GM19395 (cell line): ENCODE data around the gene TEX29.

Experiments
- ATAC-seq: cut with Tn5 transposase; IDR thresholded peaks from one replicate; pipeline ENCODE4 v1.9.1; 2021; ENCODE audit warnings: mild to moderate bottlenecking, moderate library complexity; ENCODE audit not compliant: unreplicated experiment

The TEX29 gene

DNA sequence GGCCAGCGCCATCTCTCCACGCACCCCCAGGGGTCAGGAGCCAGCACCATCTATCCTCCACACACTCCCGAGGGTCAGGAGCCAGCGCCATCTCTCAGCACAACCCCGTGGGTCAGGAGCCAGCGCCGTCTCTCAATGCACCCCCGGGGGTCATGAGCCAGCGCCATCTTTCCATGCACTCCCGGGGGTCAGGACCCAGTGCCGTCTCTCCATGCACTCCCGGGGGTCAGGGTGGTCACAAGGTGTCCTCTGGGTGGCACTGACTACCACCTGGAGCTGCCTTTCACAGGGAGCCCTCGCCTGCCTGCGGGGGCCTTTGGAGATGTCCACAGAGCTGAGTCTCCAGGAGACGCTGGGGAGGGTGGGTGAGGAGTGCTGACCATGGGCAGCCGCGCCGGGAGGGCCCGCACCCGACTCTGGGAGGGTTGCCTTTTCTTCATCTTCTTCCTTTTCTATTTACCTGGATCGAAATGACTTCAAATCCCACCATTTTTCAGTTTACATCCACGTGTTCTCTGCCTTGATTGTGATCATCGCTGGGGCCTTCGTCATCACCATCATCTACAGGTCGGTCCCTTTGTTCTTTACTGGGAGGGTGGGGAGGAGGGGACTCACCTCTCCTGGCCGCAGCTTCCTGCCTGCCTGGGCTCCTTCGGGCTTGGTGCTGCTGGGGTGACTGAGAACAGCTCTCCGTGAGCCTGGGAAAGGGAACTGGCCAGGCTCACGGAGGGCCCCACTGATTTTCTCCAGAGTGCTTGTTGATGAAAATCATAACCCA is 19.1 kb downstream of the TEX29 start:
- ATAC-seq, result no peak

DNA sequence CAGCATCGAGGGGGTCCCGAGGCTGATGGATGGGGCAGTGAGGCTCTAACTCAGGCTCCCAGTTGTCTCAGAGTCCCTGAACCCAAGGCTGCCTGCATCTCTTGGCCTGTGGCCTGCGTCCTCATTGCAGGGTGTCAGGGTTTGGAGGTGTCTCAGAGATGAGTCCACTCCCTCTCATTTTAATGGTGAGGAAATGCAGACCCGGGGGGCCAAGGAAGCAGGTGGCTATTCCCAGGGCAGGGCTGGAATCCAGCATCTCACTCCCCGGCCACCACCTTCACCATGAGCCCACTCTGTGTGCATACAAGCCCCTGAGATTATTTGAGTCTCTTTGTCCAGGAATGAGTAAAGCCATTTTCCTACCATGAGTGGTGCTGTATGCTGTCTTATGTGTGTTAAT is 21.4 kb downstream of the TEX29 start:
- ATAC-seq, result no peak

DNA sequence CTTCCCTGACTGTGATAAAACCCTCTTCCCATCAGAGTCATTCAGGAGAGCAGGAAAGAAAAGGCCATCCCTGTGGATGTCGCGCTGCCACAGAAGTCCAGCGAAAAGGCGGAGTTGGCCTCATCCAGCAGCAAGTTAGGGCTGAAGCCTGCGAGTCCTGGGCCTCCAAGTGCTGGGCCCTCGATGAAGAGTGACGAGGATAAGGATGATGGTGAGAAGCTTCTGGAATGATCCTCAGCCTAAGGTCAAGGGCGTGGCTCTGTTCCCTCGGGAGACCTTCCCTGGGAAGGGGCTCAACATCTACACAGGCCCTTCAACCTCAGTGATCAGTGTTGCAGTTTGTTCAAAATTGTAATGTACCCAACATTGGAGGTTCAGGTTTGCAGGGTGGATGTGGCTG is 22.3 kb downstream of the TEX29 start:
- ATAC-seq, result no peak

DNA sequence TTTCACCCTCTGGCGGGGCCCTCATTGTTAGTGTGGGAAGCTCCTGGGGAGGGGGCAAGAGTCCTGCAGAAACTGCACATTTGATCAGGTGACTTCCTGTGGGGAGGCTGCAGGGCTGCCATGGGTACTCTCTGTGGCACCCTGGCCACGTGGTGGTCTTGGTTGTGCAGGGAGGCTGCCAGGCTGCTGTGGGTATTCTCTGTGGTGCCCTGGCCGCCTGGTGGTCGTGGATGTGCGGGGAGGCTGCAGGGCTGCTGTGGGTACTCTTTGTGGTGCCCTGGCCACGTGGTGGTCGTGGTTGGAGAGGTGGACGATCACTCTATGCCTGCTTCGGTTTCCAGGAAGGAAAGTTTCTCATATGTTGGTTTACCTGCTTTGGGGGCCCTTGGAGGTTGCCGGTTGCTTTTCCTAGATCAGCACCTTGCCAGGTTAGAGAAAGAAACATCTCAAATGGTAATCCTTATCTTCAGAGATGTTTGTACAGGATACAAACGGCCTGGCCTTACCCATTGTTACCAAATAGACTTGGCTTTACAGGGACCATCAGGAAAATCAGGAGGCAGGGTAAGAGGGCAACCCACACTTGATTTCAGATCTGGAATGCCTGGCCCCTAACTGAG is 22.9 kb downstream of the TEX29 start:
- no peak for ATAC-seq

DNA sequence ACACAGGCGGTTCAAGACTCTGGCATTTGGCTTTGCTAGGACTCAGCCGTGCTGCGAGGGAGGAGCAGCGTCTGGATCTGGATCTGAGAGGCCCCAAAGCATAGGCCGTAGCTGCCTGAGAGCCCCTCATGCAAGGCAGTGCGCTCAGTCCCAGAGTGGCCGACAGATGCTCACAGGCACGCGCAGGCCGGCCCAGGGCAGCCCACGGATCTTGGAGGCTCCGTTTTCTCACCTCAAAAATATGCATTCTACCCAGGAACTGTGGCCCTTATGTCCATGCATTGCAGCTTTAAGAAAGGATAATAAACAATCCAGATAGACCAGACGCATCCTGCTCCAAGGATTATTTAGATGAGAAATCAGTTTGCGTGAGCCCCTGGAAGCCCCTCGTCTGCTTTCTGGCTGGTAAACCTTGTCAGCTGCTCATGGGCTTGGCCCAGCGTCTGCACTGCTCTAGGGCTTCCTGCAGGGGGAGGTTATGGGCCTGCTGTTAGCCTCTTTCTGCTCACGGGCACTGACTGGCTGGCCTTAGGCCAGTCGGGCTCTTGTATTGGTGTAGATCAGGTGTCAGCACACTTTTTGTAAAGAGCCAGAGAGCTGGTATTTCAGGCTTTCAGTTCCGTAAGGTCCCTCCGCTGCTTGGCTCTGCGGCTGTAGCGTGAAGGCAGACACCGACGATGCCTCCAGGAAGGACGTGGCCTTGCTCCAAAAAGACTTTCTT is 24.2 kb downstream of the TEX29 start:
- ATAC-seq, result no peak

DNA sequence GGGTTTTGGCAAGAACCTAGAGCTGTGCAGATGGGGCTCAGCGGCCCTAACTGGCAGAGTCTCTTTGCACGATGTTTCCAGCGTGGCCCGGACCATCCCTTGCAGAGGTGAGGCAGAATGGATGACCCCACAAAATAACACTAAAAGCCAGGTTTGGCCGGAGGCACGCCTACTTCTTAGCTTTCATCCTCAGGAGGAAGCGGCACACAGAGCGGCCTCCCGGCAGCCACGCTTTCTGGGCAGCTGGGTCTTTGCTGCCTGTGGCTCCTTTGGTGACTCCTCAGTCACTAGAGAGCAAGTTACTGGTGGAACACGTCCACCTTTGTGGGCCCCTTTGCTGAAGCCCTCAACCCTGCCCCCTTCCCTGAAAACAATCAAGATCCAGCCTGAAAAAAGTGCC is 25.2 kb downstream of the TEX29 start:
- no peak for ATAC-seq

DNA sequence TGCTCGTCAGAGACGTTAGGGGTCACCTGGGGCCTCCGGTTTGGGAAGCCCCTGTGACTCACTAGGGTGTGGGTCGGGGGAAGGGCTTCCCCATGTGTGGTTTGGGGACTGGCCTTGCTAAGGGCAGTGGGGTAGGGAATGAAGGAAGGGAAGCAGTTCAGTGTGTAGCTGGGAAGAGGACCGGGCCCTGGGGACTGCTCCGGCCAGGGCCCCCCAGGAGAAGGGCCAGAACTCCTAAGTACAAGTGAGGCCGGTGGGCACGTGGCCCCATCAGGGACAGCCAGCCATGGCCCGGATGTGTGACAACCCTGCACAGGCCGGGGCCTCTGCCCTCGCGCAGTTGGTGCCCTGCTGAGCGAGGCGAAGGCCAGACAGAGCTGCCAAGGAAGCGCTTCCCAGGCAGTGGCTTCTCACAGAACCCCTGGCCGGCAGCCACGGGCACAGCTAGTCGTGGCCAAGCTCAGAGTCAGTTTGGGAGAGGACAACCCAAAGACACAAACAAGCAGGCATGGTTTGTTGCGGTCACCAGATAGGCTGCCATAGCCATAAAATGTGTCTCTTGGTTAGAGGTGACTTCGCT is 25.7 kb downstream of the TEX29 start:
- no peak for ATAC-seq

DNA sequence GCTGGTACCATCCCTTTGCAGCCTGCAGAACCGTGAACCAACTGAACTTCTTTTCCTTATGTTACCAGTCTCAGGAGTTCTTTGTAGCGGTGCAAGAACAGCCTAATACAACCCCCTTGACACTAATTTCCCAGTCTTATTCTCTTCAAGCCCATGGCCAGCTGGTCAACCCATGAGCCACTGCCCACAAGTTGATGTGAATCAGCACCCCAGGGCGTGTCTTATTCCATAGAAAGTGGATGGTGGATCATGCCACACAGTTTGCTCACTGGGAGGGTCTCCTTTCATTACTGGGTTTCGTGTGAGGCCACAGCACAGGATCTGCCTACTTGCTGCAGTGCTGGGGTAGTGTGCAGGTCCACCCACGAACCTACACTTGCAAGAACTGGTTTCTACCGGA is 27.0 kb downstream of the TEX29 start:
- no peak for ATAC-seq

DNA sequence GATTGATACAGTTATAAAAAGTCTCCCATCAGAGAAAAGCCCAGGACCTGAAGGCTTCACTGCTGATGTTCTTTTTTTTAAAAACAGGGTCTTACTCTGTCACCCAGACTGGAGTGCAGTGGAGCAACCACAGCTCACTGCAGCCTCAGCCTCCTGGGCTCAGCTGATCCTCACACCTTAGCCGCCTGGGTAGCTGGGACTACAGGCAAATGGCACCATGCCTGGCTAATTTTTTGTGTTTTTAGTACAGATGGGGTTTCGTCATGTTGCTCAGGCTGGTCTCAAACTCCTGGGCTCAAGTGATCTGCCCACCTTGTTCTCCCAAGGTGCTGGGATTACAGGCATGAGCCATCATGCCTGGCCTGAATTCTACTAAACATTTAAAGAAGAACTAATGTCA is 33.1 kb downstream of the TEX29 start:
- ATAC-seq, result no peak

DNA sequence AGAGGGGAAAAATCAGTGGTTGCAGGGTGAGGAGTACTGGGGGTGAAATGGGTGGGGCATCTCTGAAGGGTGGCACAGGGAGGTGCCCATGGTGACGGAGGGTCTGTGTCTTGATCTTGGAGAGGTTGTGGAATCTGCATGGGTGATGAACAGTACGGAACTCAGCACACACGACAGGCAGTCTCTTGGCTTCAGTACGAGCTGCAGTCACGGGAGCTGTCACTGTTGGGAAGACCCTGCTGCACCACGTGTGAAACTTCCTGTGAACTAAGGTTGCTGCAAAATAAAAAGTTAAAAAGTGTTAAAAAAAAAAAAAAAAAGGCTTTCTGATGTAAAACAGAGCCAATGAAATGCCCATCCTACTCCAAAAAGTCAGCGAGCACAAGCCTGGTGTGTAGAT is 34.3 kb downstream of the TEX29 start:
- ATAC-seq, result no peak

DNA sequence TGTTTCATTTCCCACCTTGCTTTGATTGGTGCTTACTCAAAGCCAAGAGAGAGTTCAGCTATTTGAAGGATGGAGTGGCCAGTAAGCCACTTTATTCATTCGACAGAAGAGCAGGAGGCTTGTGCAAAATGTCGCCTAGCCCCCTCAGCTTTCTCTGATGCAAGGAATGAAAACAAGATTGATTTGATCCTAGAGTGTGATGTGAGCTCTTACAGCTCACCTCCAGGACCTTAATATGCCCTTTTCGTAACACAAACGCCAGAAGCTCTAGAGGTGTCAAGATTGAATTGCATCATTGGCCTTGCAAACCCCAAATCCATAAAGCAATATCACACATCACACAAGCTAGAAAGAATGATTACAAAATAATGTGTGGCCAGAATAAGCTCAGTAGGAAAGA is 36.4 kb downstream of the TEX29 start:
- no peak for ATAC-seq

DNA sequence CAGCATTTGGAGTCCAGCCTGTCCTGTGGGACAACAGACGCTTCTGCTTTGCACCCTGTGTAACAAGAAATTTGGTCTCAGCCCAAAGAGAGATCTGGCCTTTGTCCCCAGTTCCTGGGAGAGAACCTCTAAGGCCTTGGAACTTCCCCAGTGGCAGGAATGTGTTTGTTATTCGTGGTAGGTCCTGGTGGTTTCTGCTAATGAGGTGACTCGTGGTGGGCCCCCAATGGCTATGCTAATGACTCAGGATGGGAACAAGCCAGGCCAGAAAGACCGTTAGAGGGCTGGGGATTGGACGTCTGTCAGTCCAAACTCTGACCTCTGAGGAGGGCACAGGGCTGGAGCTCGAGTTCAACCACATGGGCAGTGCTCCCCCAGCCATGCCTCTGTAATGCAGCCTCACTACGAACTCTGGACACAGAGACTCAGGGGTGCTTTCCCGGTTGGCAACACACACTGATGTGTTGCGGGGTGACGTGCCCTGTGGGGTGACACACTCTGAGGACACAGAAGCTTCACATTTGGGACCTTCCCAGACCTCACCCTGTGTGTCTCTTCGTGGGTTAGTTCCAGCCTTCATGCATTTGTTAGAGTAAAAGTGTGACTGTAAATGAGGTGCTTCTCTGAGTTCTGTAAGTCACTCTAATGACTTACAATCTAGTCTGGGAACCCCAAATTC is 38.9 kb downstream of the TEX29 start:
- no peak for ATAC-seq

DNA sequence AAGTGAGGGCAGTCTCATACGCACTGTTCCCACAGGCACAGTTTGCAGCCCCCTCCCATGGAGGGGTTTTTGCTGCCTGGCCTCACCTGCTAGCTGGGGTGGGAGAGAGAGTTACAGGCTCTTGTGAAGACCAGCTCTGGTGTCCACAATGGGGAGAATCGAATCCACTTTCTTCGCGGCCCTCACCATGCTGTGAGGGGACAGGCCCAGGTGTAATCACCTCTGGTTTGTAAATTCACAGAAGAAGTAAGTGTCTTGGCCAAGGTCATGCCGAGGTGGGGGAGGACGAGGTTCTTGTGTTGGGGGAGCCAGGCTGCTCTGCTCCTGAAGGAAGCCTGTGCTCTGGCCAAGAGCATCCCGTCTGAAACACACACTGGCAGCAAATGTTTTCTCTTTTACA is 39.5 kb downstream of the TEX29 start:
- no peak for ATAC-seq

DNA sequence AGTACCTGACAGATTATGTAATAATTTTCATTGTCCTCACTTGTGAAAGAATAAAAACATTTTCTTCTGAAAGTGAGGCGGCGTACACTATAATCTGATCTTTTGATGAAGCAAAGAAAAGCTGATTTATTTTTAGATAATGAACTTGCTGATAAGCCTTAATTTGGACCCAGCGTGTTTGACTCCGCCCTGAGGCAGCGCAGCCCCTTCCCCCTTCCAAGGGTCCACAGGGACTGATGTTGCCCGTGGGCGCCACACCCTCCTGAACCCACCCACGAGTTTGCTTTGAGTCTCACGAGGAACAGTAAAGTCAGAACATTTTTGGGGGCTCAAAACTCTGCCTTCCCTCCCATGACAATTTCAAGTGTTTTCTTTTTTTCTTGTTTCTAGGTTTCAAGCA is 40.0 kb downstream of the TEX29 start:
- no peak for ATAC-seq

DNA sequence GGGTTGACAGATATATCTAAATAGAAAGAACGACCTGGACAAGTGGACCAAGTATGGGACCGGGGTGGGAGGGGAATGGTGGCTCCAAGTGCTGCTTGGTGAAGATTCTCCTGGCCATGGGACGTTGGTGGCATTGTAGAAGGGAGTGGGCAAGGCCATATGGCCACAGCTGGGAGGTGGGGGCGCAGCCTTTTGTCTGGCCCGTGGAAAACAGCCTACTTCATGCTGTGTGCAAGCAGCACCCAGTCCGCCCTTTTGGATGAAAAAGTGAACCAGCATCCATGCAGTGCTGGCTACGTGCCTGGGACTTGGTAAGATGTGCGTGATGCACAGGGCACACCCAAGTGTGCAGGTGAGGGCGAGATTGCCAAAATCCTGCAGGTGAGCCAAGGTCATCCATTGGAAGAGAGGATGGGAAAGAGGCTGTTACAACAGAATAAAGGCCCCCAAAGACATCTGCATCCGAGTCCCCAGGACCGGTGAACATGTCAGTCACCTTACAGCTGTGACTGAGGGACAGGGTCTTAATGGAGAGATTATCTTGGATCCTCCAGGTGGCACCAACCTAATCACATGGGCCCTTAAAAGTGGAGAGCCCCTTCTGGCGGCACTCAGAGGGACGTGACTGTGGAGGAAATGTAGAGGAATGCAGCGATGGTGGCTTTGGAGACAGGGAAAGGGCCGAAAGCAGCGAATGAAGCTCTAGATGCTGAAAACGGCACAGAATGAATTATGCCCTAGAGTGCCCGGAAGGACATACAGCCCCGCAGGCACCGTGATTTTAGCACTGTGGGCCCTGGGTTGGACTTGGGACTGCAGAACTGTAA is 40.8 kb downstream of the TEX29 start:
- no peak for ATAC-seq

DNA sequence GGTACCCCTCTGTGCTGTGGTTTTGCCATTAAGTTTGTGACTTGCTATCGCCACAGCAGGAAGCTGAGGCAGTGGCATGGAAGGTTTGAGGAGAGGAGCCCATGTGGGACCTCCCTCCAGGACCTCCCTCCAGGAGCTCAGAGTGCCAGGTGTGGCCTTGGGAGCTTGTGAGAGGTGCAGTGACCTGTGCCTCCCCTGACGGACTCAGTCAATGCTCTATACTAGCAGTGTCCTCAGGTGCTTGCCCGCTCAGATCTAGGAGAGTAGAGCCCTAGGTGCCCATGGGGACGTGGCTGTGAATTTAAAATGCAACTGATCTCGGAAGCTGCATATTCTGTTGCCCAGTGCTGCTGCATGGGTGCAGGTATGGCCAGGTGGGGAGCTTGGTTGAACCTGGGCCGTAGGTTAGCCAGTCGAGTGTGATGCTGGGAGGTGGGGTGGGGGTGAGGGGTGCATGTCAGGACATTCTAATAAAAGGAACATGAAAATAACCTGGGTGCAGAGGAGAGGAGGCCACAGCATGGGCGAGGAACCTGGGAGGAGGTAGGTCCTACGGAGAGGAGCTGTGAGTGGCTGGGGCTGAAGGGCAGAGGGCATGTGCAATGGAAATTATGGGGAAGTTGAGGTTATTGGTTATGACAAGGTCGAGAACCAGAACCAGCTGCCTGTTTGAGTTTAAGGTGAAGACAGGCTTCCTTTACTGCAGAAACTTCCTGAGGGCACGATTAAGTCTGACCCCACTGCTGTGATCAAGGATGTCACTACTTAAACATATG is 41.6 kb downstream of the TEX29 start:
- ATAC-seq, result no peak

DNA sequence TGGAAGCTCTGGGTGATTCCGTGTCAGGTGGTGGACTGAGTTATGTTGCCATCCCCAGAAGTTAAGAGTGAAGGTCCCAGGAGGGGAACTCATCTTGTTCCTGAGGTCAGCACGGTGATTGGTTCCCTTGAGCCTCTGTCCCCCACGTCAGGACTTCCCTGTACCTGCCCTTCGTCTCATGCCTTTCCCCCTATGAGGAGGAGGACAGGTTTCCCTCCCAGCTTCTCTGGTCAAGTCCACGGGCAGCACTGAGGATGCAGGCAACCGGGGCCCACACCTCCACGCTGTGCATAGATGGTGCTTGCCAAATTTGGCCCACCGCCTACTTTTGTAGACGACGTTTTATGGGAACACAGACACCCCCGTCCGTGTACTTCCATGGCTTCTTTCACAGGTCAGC is 42.7 kb downstream of the TEX29 start:
- no peak for ATAC-seq

DNA sequence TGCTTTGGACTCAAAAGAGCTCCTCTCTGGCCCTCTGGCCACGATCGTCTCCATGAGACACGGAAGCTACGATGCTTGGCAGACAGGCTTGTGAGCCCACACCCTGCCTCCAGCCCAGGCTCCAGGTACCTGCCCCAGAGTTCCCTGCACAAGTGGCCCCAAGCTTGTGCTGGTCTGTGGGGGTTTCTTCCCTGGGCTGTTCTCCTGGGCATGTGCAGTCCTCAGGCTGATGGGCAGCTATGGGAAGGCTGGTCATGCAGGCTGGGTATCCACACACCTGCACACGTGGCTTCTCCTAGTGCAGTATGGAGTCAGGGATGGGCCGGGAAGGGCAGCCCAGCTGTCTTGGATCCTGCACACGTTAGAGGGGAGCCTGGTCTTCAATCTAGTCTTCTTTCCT is 43.1 kb downstream of the TEX29 start:
- no peak for ATAC-seq

DNA sequence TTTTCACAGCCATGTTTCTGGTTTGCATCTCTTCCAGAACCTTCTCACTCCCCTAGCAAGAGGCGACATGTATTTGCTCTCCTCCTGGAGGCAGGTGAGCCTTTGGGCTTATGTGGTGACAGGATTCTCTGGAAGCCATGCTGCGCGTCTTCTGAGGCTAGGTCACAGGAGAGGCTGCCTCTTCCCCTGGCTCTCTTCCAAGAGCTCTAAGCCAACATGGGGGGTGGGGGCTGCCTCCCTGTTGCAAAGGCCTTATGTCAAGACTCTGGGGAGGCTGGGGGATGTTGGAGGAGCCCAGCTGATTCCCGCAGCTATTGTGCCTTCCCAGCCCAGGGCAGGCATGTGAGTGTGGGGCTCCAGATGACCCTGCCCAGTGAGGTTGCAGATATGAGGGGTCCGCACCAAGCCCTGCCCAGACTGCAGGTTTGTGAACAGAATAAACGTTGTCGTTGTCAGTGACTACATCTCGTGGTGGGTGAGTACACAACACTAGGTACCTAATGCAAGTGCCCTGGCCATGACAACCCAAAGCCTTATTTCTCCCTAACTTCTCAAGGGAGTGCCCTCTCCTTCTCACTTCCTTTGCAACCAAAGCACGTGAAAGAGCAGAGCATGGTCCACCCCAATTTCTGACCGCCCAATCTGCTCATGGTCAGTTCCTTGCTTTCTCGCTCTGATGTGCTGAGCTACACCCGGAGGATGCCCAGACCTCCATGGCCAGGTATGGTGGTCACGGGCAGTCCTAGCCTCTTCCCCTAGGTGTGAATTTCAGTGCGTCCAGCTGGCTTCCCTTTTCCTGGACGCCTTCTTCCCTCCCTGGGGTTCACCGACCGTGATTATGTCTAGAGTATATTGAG is 44.9 kb downstream of the TEX29 start:
- no peak for ATAC-seq
